NCI-H82 treated with DMSO at 0.1 percent for 48 hours (cell line): Measurements from ENCODE around the gene FCER1A.

Experiments used
- DNase-seq: peaks from one replicate; lab custom pipeline; 2025; ENCODE audit not compliant: unreplicated experiment; lab: John Stamatoyannopoulos, UW

The FCER1A gene

GRCh38 chr1:159302095-159302494 is at the start of gene FCER1A:
Gene FCER1A, plus strand, starts transcription at chr1:159302336. Its CDS starts 29 bp downstream, at chr1:159302365.
- DNase-seq = no peak

- DNase-seq = no peak
Observed at GRCh38 chr1:159261311-159261710, 40.8 kb upstream of the FCER1A start.

- no peak for DNase-seq
Observed at GRCh38 chr1:159261721-159262494, 40.2 kb upstream of the FCER1A start.

- no peak for DNase-seq
Observed at GRCh38 chr1:159266832-159267231, 35.3 kb upstream of the FCER1A start.

GRCh38 chr1:159274631-159275030 is 27.5 kb upstream of the FCER1A start:
- DNase-seq = no peak

GRCh38 chr1:159275891-159276290 is 26.2 kb upstream of the FCER1A start:
- no peak for DNase-seq

GRCh38 chr1:159279773-159280172 is 22.4 kb upstream of the FCER1A start:
- no peak for DNase-seq

GRCh38 chr1:159282118-159282517 is 20.0 kb upstream of the FCER1A start:
- DNase-seq = no peak

GRCh38 chr1:159289060-159289459 is 13.1 kb upstream of the FCER1A start:
- no peak for DNase-seq

- no peak for DNase-seq
Observed at GRCh38 chr1:159291424-159291823, 10.7 kb upstream of the FCER1A start.

GRCh38 chr1:159296706-159297375 is 5.3 kb upstream of the FCER1A start:
- DNase-seq = no peak

GRCh38 chr1:159300146-159300545 is 2.0 kb upstream of the FCER1A start:
- DNase-seq = no peak

- no peak for DNase-seq
Observed at GRCh38 chr1:159307346-159308020, 5.3 kb downstream of the FCER1A start.

- no peak for DNase-seq
Observed at GRCh38 chr1:159311679-159312078, 9.5 kb downstream of the FCER1A start.

GRCh38 chr1:159315381-159315780 is 13.2 kb downstream of the FCER1A start:
- no peak for DNase-seq

- no peak for DNase-seq
Observed at GRCh38 chr1:159318784-159319551, 16.8 kb downstream of the FCER1A start.

GRCh38 chr1:159334797-159335196 is 32.7 kb downstream of the FCER1A start:
- DNase-seq = no peak

- DNase-seq = no peak
Observed at GRCh38 chr1:159338018-159338417, 35.9 kb downstream of the FCER1A start.

- no peak for DNase-seq
Observed at GRCh38 chr1:159339536-159339935, 37.4 kb downstream of the FCER1A start.

GRCh38 chr1:159341736-159342135 is 39.6 kb downstream of the FCER1A start:
- DNase-seq = no peak

GRCh38 chr1:159342761-159343425 is 40.8 kb downstream of the FCER1A start:
- no peak for DNase-seq
